ENCODE data around the gene NELFA.

Gene NELFA

DNA sequence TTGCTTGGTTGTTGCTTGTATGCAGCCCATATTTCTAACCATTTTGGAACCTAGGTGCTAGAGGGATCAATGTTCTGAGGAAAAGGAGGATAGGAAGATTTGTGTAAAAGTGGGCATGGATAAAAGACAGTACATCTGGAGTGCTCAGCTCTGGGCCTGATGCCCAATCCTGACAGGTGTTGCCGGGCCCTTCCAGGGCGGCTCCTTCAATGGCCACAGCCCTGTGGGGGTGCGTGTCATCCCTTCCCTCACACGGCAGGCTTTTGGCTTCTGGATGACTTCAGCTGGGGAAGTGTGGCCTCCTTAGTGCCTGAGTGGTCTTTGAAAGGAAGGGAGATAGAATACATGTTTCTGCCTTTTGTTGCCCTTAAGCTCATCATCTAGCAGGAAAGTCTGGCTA, 47.2 kb downstream of the NELFA start:
- DNase-seq = peak; percentile 70

DNA sequence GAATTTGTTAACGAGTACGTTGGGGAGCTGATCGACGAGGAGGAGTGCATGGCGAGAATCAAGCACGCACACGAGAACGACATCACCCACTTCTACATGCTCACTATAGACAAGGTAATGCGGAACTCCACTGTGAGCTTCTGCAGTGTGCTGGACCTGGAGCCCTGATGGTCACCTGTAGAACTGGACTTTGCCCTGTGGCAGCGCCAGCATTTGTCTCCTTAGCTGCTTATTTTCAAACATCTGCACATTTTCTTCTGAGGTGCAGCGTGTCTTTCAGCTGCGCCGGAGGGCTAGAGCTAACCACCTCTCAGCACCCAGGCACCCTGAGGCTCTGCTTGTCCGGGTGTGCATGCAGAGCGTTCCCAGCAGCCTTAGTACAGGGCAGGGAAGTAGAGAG, 47.7 kb downstream of the NELFA start:
- no peak for DNase-seq

DNA sequence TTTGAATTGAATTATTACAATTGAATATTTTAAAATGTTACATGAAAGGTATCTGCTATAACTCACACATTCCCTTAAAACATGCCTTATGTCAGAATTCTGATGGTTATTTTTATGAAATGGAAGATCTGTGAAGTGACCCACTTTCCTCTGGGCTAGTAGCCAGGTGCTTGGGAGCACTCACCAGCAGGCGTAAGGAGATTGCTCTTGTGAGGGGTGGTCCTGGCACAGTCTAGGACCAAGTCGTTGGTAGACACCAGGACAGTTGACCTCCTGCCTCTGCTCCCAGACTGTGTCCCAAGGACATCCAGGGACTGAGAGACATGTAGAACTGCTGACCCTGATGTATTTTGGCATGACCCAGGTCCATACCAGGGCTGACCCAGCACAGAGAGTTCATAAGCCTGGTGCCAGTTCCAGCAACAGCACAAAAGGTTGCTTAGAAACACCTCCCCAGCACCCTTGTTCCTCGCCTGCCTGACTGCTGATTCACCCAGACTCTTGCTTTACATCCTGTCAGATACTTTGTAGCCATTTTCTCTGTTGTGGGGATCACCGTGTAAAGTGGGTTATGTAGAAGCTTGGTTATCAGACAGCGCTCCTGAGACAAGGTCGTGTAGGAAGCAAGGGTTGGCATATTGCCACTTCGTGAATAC, 48.5 kb downstream of the NELFA start:
- no peak for DNase-seq

DNA sequence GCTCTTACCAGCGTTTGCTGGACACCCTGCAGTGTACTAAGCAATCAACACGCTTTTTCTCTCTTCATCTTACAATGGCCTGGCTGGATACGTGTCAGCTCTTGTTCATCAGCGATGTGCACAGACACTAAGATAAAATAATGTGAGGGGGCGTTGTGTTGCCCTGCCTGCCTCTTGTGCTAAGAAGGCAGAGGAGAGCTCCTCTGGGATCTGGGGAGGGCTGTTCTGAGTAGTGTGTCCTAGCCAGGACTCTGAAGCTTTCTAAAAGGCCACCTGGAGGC, 49.7 kb downstream of the NELFA start:
- no peak for DNase-seq

DNA sequence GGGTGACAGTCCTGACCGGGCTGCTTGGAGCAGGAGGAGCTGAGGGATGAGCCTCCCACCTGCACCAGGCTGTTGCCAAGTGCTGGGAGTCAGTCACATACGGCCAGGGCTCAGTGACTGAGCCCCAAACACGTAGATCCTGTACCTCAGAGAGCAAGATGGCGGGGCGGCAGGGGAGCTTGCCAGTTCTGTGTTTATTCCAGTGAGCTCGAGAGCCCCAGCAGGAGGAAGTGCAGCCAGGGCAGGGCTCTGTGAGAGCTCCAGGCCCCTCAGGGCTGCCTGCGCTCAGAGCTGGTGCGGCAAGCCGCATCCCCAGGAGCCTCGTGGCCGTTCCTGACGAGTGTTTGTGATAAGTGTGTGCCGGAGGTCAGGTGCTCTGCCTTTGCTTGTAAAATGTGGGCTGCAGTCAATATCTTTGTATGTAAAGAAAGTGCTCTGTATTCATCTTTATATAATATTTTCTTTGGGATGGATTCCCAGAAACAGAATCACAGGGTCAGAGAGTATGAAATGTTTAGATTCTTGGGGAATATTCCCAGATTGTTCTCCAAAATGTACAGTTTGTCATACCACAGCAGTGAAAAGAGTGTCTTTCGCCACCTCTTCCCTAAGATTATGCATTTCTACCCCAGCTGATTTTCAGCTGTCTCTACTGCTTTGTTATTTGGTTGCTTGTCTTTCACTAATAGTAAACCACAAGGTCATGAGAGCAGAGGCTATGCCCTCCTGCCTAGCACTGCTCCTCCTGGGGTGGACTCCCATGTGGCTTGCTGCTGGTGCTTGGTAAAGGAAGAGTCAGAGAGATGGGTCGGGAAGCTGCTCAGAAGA, 50.3 kb downstream of the NELFA start:
- no peak for DNase-seq

DNA sequence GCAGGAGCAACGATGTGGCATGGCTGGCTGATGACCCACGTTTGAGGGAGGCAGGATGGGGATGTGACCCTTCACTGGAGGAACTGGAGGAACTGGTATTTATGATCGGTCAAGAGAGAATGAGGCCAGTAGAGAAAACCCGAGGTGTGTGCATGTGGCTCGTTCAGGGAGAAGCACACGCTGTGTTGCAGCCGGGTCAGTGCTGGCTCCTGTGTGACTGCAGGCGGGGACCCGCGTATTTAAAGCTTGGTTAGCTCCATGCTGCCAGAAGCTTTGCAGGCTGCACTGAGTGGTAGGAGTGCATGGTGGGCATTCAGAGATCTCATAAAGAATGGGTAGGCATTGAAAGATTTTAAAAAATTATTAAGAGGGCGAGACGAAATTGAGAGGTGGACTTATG, 52.1 kb downstream of the NELFA start:
- DNase-seq = no peak

DNA sequence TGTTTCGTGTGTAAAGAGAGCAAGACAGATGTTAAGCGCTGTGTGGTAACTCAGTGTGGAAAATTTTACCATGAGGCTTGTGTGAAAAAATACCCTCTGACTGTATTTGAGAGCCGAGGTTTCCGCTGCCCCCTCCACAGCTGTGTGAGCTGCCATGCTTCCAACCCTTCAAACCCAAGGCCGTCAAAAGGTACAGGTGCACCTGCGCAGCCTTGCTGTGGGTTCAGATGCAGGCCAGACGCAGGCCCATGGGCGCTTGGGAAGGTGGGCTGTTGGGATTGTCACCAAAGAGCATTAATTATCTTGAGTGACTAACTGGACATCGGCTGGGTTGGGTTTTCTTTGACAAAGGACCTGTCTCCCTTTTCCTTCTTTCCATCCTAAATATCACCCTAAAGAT, 55.4 kb downstream of the NELFA start:
- DNase-seq = no peak

DNA sequence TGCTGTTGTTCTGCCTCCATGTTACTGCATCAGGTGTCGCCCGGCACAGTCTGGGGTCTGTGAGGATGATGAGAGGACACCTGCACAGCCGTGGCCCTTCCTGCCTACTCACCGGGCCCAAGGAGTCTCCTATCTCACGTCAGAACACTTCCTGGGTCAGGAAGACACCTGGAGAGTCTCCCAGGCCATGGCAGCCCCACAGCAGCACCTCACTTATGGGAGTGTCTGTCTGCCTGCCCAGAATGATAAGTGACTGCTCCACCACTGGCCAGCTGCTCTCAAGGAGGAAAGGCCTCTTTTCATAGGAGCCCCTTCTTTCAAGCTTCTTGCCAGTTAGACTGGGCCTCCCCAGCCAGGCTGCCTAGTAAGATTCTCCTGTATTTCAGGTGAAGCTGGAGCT, 56.1 kb downstream of the NELFA start:
- DNase-seq = no peak

DNA sequence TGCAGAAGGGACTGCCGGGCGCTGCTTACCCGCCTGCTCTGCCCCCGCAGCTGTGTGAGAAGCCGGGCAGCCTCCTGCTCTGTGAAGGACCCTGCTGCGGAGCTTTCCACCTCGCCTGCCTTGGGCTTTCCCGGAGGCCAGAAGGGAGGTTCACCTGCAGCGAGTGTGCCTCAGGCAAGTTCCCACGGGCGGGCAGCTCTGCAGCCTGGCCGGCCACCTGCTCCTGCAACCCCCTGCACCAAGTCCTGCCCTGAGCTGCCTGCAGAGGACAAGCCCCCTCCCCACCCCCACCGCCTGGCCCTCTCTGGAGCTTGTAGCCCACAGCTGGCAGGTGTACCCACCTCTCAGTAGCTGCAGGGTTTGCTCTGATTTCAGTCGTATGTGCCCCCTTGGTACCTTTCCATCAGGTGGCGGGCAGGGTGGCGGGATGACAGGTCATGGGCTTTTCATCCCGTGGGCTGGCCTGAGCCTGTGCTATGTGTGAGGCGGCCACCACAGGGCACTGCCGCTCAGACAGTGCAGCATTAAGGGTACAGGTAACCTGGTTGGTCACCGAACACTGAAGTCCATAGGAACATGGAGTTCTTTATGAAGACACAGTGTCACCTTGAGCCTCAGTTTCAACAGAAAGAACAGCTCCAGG, 56.6 kb downstream of the NELFA start:
- no peak for DNase-seq

DNA sequence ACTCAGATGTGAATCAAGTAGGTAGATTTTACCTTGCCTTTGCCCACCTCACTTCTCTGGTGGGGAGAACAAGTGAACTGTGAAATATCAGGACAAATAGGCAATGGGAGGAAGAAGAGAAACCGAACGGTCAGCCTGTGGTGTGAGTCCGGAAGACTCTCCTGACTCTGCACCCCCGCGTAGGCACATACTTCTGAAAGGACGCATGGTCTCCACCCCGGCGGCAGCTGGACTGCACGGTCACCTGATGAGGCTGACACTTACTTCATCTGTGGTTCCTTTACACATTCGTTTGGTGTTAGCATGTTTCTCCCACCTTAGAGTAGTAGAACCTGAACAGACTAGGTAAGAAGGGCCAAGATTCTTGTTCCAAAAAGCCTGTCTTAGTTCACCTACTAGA, 58.4 kb downstream of the NELFA start:
- DNase-seq = no peak

DNA sequence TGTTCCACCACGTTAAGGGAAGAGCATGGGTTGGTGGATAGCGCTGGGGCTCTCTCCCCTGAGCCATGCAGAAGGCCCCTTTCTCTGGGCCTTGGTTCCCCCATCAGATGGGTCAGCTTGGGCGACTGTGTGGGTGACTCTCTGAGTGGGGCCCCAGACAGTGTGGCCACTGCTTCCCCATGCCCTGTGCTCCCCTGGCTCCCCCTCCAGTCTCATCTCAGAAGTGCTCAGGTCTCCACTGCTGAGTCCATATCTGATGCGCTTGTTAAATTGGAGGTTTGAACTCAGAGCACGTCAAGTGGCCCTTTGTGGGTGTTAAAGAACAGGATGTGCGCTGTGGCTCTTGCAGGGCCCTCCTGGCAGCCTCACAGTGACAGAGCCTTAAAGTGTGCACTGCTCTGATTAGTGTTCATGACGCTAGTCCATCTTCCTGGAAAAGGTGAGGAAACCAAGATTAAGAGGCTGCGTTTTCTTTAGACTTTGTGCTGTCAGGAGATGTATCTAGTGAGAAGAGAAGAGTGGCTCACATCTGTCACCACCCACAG, 59.8 kb downstream of the NELFA start:
- DNase-seq = no peak

DNA sequence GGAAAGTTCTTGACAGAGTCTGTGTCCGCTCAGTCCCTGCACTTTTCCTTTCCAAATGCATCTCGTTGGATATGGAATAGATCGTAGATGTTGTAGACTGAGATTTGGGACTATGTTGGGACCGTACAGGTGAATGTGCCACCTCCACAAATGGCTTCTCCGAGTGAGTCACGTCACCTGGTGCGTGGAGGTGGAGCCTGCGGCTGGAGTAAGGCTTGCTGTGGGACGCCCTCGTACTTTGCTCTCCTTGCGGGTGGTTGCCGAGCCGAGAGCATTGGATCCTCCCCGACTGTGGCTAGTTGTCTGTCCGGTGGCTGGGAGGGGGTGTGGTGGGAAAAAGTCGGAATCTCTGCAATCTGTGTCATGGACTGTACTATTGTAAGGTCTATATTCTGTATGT, 60.5 kb downstream of the NELFA start:
- no peak for DNase-seq

DNA sequence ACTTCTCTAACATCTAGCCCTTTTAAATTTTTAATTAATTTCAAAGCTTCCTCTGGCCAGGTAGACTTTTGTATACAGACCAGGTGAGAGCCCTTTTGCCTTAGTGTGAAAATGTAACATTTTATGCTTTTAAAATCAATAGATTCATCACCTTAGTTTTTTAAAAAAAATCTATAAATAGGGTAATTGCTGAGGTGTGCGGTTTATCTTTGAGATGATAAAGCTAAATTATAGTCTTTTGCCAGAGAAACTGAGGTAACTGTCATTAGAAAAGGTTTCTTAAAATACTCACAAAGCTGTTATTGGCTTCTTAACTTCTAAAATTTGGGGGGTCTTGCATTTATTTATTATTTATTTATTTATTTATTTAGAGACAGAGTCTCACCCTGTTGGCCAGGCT, 62.9 kb downstream of the NELFA start:
- DNase-seq = no peak

DNA sequence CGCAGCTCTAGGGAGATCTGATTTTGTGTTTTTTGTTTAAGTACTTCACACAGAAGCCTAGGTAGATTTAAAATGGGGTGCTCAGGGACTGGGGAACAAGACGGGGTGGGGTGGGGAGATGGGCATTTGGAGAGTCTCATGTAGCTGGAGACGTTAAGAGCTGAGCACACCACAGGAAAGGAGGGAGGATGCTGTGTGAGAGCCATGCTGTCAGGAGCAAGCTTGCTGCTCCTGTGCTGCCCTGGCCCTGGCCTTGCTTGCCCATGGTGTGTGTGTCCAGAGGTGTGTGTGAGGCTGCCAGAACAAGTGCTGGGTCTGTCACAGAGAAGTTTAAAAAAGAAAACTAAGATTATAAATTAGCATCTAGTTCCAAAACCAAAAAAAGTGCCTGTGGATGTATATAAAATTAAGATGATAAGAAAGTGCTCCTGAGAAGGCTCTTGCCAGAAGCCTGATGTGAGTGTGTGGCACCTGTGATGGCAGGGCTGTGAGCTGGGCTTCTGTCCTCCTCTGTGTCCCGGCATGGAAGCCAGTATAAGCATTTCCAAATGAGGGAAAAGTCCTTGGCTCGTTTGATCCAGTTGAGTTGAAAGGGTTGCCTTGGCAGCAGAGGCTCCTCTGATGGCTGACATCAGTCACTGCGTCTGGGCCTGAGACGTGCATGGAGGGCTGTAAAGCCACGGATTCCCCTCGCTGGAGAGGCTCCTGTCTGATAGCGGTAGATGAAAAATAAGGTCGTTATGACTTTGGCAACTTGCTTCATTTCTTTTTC, 63.5 kb downstream of the NELFA start:
- DNase-seq = no peak

DNA sequence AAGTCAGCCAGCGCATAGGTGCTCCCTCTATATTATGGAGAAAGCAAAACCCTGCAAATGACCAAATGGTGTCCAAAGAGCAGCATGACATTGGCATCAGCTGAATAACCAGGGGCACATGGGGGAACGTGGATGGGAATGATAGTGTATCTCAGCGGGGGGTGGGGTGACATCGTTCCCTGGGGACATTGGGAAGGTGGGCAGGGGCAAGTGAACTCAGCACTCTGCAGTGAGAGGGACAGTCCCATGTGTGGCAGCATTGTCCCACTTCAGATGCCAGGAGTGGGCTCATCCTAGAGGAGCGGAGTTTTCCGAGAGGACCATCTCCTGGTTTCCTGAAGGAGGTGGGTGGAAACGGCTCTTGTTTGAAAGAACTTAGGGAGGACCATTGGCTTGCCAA, 64.8 kb downstream of the NELFA start:
- no peak for DNase-seq

DNA sequence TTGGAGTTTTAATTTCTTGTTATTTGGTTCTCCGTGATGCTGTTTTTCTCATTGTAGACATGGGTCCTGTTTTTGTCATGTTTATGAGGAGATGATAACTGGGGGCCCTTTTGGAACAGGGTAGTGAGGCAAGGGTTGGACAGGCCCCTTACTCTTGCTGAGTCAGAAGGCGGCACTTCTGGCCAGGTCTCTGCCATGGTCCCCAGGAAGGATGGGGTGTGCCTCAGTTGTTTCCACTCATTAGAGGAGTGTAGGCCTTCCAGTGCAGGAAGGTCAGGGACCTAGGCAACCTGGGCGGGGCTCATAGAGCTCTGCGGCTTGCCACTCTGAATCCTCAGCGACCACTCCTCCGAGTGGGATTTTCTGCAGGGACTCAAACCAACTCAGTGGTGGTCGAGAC, 68.2 kb downstream of the NELFA start:
- DNase-seq = no peak

DNA sequence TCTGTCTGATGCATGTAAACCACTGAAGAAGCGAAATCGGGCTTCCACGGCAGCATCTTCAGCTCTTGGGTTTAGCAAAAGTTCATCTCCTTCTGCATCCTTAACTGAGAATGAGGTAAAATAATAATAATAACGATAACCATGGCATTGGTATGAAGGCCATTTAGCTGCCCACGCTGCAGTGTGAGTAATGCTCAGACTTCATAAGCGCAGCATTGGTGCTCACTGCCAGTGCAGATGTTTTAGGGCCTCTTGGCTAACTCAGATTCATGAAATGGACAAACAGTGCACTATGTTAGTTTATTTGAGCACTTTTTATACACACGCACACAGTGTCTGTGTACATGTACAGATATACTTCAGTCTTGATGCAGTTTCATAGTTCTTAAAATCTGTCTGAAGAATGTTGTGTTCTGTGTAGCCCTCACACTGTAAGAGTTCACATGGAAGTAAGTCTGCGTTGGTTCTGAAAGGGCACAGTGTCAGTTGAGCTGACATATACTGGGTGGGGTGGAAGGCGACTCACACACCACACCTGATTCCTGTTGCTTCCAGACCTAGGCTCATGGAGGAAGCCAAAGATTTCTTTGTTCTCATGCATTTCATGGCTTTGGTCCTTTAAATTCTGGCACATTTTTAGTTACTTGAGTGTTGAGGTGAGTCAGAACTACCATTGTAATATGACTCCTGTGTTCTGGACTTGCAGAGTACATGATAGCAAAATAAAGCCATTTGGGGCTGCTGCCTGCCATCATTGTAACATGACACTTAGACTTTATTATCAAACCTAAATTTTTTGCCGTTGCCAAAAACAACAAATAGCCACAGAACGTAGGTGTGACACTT, 68.9 kb downstream of the NELFA start:
- peak; percentile 79 for DNase-seq

DNA sequence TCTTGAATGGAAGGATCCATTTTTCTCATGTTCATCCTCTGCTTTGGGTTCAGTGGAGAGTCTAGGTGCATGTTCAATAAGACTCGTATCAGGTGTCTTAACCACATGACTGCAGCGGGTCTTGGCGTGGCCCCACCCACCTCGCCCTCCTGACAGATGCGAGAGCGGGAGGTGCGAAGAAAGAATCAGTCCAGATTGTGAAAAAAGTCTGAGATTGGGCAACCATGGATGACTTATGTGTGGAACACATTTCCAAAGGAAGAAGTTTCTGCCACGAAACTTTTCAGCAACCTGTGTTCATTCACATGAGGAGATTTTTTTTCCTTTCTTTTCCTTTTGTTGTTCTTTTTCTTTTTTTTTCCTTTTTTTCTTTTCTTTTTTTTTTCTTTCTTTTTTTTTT, 70.7 kb downstream of the NELFA start:
- DNase-seq = no peak

DNA sequence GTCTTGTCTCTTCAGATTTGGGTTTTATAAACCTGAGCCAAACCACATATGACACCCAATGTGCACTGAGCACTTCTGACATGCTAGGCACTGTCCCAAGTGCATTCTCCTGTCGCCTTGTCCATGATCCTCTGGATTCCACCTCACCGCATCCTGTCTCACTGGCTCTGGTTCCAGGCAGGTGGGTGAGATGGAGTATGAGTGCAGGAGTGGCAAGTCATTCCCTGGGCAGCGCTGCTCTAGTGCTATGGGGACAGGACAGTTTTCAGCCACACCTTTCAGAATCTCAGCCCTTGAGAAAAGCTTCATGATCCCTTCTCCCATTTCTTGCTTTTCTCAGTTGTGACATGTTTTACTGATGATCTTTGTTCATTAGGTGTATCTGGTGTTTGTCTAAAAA, 71.2 kb downstream of the NELFA start:
- DNase-seq = no peak

DNA sequence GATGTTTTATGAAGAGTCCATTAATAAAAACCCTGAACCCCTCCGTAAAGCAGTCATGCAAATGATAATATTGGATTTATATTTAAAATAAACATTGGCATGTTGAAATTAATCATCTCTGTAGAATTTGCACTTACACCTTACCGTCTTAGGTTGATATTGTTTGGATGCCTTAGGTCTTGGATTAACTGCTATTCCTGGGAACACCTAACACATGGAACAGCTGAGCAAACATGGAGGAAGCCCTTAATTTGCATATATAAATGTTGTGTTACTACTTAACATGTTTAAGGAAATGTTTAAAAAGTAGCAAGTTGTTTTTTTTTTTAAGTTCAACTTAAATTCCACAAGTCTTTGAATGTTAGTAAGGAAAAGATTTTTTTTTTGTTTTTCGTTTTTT, 75.1 kb downstream of the NELFA start:
- peak; percentile 27 for DNase-seq

DNA sequence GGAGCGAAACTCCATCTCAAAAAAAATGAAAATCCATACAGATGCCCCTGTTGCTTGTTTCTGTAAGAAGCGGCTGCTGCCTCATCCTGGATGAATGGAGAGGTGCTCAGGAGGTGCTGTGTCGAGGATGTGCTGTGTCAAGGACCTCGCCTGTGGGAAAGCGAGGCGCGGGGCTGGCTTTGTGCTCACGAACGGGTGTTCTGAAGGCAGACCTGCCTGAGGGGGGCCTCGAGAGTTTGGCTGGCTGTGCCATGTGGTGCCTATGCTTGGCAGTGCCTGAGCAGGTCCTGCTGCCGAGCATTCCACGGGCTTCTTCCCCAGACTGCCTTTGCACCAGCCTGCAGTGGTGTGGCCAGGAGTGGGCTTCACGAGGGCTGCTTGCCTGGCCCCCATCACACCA, 76.0 kb downstream of the NELFA start:
- DNase-seq = no peak
